H9 (cell line): ENCODE results near the gene PAGR1. TPM values are rescaled to one million over a fixed set of nuclear protein-coding genes. Genes with fewer than 3 reads are reported as not detected.
A peak's percentile ranks its signal among the peaks of the same experiment; 100 is the strongest.

Experiments used
- DNase-seq: peaks from one replicate; pipeline ENCODE4 v3.0.0-alpha.2; 2017
- H2AFZ ChIP-seq: one replicate; pipeline ENCODE4 v1.6.1; 2013; ENCODE audit warnings: mild to moderate bottlenecking, low read length, control low read depth, moderate library complexity
- H2AK5ac ChIP-seq: 2 replicates; pipeline ENCODE4 v1.6.1; 2013; ENCODE audit warnings: low read length, control low read depth, mixed read lengths; ENCODE audit not compliant: insufficient read length
- H2BK120ac ChIP-seq: one replicate; pipeline ENCODE4 v1.6.1; 2013; ENCODE audit warnings: low read depth, mild to moderate bottlenecking, low read length, control low read depth, inconsistent platforms; ENCODE audit not compliant: poor library complexity, severe bottlenecking
- H2BK12ac ChIP-seq: 2 replicates; pipeline ENCODE4 v1.6.1; 2013; ENCODE audit warnings: low read length, control low read depth, mixed read lengths, low read depth; ENCODE audit not compliant: insufficient read length
- H2BK15ac ChIP-seq: 2 replicates; pipeline ENCODE4 v1.6.1; 2013; ENCODE audit warnings: low read depth, low read length, control low read depth
- H2BK20ac ChIP-seq: one replicate; pipeline ENCODE4 v1.6.1; 2013; ENCODE audit warnings: low read depth, mild to moderate bottlenecking, low read length, control low read depth, inconsistent platforms; ENCODE audit not compliant: poor library complexity, severe bottlenecking
- H2BK5ac ChIP-seq: 2 replicates; pipeline ENCODE4 v1.6.1; 2013; ENCODE audit warnings: low read length, control low read depth, mixed read lengths; ENCODE audit not compliant: insufficient read length
- H3K14ac ChIP-seq: 2 replicates; pipeline ENCODE4 v1.6.1; 2013; ENCODE audit warnings: low read length, control low read depth; ENCODE audit not compliant: insufficient read depth
- H3K18ac ChIP-seq: 2 replicates; pipeline ENCODE4 v1.6.1; 2013; ENCODE audit warnings: low read depth, mild to moderate bottlenecking, mixed read lengths, low read length, control low read depth; ENCODE audit not compliant: insufficient read length
- H3K23ac ChIP-seq: 2 replicates; pipeline ENCODE4 v1.6.1; 2013; ENCODE audit warnings: low read length, control low read depth, mixed read lengths, low read depth; ENCODE audit not compliant: insufficient read length
- H3K23me2 ChIP-seq: 2 replicates; pipeline ENCODE4 v1.6.1; 2013; ENCODE audit warnings: low read depth, mild to moderate bottlenecking, mixed read lengths, low read length, control low read depth; ENCODE audit not compliant: insufficient read length, poor library complexity, severe bottlenecking
- H3K27ac ChIP-seq: 2 replicates; pipeline ENCODE4 v1.5.1; 2013; ENCODE audit warnings: low read length, control low read depth, mixed read lengths, low read depth; ENCODE audit not compliant: insufficient read length
- H3K27me3 ChIP-seq: 2 replicates; pipeline ENCODE4 v1.6.1; 2013; ENCODE audit warnings: low read length, control low read depth, inconsistent platforms; ENCODE audit not compliant: insufficient read depth
- H3K4ac ChIP-seq: 2 replicates; pipeline ENCODE4 v1.6.1; 2013; ENCODE audit warnings: low read depth, mild to moderate bottlenecking, control low read depth, inconsistent platforms, low read length, moderate library complexity
- H3K4me1 ChIP-seq: 2 replicates; pipeline ENCODE4 v1.6.1; 2013; ENCODE audit warnings: low read length, control low read depth, inconsistent platforms; ENCODE audit not compliant: insufficient read depth
- H3K4me2 ChIP-seq: 2 replicates; pipeline ENCODE4 v1.6.1; 2013; ENCODE audit warnings: low read length, control low read depth, mixed read lengths; ENCODE audit not compliant: insufficient read length, insufficient read depth
- H3K56ac ChIP-seq: 2 replicates; pipeline ENCODE4 v1.6.1; 2013; ENCODE audit warnings: low read depth, mild to moderate bottlenecking, mixed read lengths, low read length, control low read depth; ENCODE audit not compliant: insufficient read length
- H3K79me1 ChIP-seq: 2 replicates; pipeline ENCODE4 v1.6.1; 2013; ENCODE audit warnings: low read depth, mild to moderate bottlenecking, moderate library complexity, low read length, control low read depth, inconsistent platforms; ENCODE audit not compliant: insufficient read depth, poor library complexity, severe bottlenecking
- H3K79me2 ChIP-seq: 2 replicates; pipeline ENCODE4 v1.6.1; 2013; ENCODE audit warnings: low read length, control low read depth, inconsistent platforms; ENCODE audit not compliant: insufficient read depth
- H3K9ac ChIP-seq: 2 replicates; pipeline ENCODE4 v1.6.1; 2013; ENCODE audit warnings: low read length, control low read depth, mixed read lengths; ENCODE audit not compliant: insufficient read length; ENCODE audit errors: extremely low read depth
- H3K9me3 ChIP-seq: one replicate; pipeline ENCODE4 v1.6.1; 2013; ENCODE audit warnings: low read depth, low read length, inconsistent platforms; ENCODE audit not compliant: control insufficient read depth
- H3T11ph ChIP-seq: one replicate; pipeline ENCODE4 v1.6.1; 2013; ENCODE audit warnings: mild to moderate bottlenecking, low read length, control low read depth, inconsistent platforms
- H4K20me1 ChIP-seq: one replicate; pipeline ENCODE4 v1.6.1; 2013; ENCODE audit not compliant: control insufficient read depth, insufficient read length, insufficient read depth
- H4K5ac ChIP-seq: 2 replicates; pipeline ENCODE4 v1.6.1; 2013; ENCODE audit warnings: low read depth, mild to moderate bottlenecking, mixed read lengths, low read length, control low read depth; ENCODE audit not compliant: insufficient read length
- H4K8ac ChIP-seq: replicated peaks from 2 replicates; pipeline ENCODE4 v1.6.1; 2013; ENCODE audit warnings: low read length, control low read depth, mixed read lengths, low read depth; ENCODE audit not compliant: insufficient read length
- H4K91ac ChIP-seq: 2 replicates; pipeline ENCODE4 v1.6.1; 2013; ENCODE audit warnings: low read depth, mild to moderate bottlenecking, moderate library complexity, mixed read lengths, low read length, control low read depth; ENCODE audit not compliant: insufficient read length
- H3K27ac Mint-ChIP-seq, 3 experiments: 2 replicates in 2 of 3; 3 replicates in 1 of 3; pipeline ENCODE4 v1.8.0; 2020 to 2021; ENCODE audit warnings: mixed read lengths in 3 of 3, mild to moderate bottlenecking in 1 of 3, moderate library complexity in 1 of 3
- H3K27me3 Mint-ChIP-seq: 2 replicates; pipeline ENCODE4 v1.8.0; 2021; ENCODE audit warnings: low read depth, mild to moderate bottlenecking, moderate library complexity, mixed read lengths
- H3K36me3 Mint-ChIP-seq, 3 experiments: 2 replicates in 2 of 3; 3 replicates in 1 of 3; pipeline ENCODE4 v1.8.0; 2020 to 2021; ENCODE audit warnings: low read depth in 3 of 3, mixed read lengths in 3 of 3; ENCODE audit not compliant: insufficient read depth in 1 of 3
- H3K4me1 Mint-ChIP-seq, 2 experiments: 2 replicates each; pipeline ENCODE4 v1.8.0; 2020; ENCODE audit warnings: mixed read lengths in 2 of 2
- H3K4me3 Mint-ChIP-seq, 2 experiments: 2 replicates in 1 of 2; 3 replicates in 1 of 2; pipeline ENCODE4 v1.8.0; 2020 to 2021; ENCODE audit warnings: mild to moderate bottlenecking in 2 of 2, mixed read lengths in 2 of 2, moderate library complexity in 1 of 2
- H3K9me3 Mint-ChIP-seq, 2 experiments: 2 replicates in 1 of 2; 3 replicates in 1 of 2; pipeline ENCODE4 v1.8.0; 2020; ENCODE audit warnings: mild to moderate bottlenecking in 2 of 2, mixed read lengths in 2 of 2, moderate library complexity in 1 of 2
- CTCF ChIP-seq: fragments of 200-600 bp; sonication (generic); conservative IDR thresholded peaks from 3 replicates; pipeline ENCODE4 v1.8.0; 2021; ENCODE audit warnings: antibody characterized with exemption, mild to moderate bottlenecking
- WGBS: extraction: QIAGEN DNeasy Blood & Tissue Kit; methylation state at CpG from one replicate; pipeline ENCODE4 v1.1.7; 2013; ENCODE audit warnings: missing lambda C conversion rate, low lambda C conversion rate, mixed read lengths; ENCODE audit not compliant: insufficient read length; ENCODE audit errors: extremely low coverage; 5-methylcytosine and 5-hydroxymethylcytosine counted together
- total RNA-seq: library from RNA; stranded (reverse); gene quantifications from 2 replicates; pipeline ENCODE4 v1.2.1, GENCODE V29; 2021

PAGR1 gene
- total RNA-seq, 1 experiment from 2014 or later, result 65.3 TPM

- H3K18ac ChIP-seq, result peak overlapping the region; percentile 45
- H2AFZ ChIP-seq, result peak overlapping the region; percentile 51
- H2BK12ac ChIP-seq, result peak overlapping the region; percentile 19
- no peak overlapping the region for H3K27ac ChIP-seq
- no peak overlapping the region for H3T11ph ChIP-seq
- no peak overlapping the region for H2BK15ac ChIP-seq
- H3K27me3 ChIP-seq, result no peaks in the 10 kb centered on the region
- peak overlapping the region in 2 of 3 experiments; percentile 99 to 100; a peak in 4 of 7 replicates for H3K27ac Mint-ChIP-seq
- no CpG with 5 or more reads among the region's 16 CpGs for WGBS
- no peak overlapping the region for H4K91ac ChIP-seq
- no peak overlapping the region for H3K9ac ChIP-seq
- peaks cover 14 to 27% (median 25%) of the 10 kb centered on the region in 3 experiments; a peak in 6 of 7 replicates for H3K36me3 Mint-ChIP-seq
- peaks cover 2% of the 10 kb centered on the region for H3K27me3 Mint-ChIP-seq
- H3K4me3 Mint-ChIP-seq, result peak overlapping the region; percentile 97 to 99; a peak in 4 of 5 replicates
- H4K5ac ChIP-seq, result no peak overlapping the region
- H3K79me1 ChIP-seq, result peaks cover 8% of the 10 kb centered on the region
- H3K4ac ChIP-seq, result no peak overlapping the region
- no peak overlapping the region for H3K23ac ChIP-seq
- H3K4me1 ChIP-seq, result no peaks in the 10 kb centered on the region; the same call in 1 of the 2 replicates
- no peak for DNase-seq
- no peak overlapping the region for H4K8ac ChIP-seq
- H4K20me1 ChIP-seq, result no peaks in the 10 kb centered on the region
- no peak overlapping the region for H2BK20ac ChIP-seq
- H3K23me2 ChIP-seq, result peaks cover 9% of the 10 kb centered on the region
- peak overlapping the region; percentile 68; the same call in 1 of the 2 replicates for H3K14ac ChIP-seq
- no peak overlapping the region for H2BK5ac ChIP-seq
- no peak overlapping the region for H2AK5ac ChIP-seq
- H3K56ac ChIP-seq, result no peak overlapping the region
- peaks cover 9 to 12% of the 10 kb centered on the region in 2 experiments for H3K4me1 Mint-ChIP-seq
- no peaks in the 10 kb centered on the region for H3K9me3 Mint-ChIP-seq
- no peaks in the 10 kb centered on the region for H3K79me2 ChIP-seq
- H2BK120ac ChIP-seq, result no peak overlapping the region
- peak overlapping the region; percentile 91 for H3K4me2 ChIP-seq
- no peaks in the 10 kb centered on the region for H3K9me3 ChIP-seq
- no peak; the same call in 2 of the 3 replicates for TF ChIP-seq CTCF
Measured at GRCh38 chr16:29863669-29863984, 47.7 kb downstream of the PAGR1 start.
